HG03575 (cell line): ENCODE data around the gene ARHGAP42.

Source experiments
- ATAC-seq: cut with Tn5 transposase; IDR thresholded peaks from one replicate; pipeline ENCODE4 v1.9.1; 2021; ENCODE audit not compliant: unreplicated experiment, insufficient number of reproducible peaks, low FRiP score; ENCODE audit errors: extremely low read depth

ARHGAP42 gene

DNA sequence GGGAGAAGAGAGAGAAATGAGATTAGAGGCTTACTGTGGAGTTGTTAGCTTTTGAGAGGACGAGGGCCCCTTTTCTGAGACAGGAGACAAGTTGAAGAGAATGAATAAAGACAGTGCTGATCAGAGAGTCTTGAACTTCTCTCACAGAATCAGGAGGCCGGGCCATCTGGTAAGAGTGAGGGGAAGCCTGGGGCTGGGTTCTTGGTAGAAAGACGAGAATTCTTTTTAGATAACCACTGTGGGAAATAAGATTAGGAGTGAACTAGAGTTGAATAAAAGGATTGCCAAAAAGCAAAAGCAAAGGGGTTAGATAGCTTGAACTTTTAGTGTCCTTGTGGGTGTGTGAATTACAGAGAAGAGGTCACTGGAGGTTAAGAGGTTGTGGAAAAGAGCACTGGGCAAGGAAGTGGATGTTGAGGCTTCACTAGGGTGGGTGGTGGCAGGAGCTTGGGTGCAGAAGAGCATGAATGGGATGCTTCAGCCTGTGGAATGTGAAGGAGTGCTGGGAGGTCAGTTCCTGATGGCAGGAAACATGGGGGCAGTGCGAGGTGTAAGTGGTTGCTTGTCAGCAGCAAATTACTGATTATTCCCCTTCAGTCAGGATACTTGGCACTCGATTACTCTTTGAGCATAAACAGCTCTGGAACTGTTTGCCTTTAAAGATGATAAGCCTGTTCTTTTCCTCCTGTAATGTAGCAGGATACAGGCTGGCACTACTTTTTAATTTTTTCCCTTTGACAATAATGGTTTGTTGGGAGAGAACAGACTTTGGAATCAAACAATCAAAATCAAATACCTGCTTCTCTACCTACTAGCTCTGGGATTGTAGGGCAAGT lies 98.3 kb downstream of the ARHGAP42 start:
- no peak for ATAC-seq

DNA sequence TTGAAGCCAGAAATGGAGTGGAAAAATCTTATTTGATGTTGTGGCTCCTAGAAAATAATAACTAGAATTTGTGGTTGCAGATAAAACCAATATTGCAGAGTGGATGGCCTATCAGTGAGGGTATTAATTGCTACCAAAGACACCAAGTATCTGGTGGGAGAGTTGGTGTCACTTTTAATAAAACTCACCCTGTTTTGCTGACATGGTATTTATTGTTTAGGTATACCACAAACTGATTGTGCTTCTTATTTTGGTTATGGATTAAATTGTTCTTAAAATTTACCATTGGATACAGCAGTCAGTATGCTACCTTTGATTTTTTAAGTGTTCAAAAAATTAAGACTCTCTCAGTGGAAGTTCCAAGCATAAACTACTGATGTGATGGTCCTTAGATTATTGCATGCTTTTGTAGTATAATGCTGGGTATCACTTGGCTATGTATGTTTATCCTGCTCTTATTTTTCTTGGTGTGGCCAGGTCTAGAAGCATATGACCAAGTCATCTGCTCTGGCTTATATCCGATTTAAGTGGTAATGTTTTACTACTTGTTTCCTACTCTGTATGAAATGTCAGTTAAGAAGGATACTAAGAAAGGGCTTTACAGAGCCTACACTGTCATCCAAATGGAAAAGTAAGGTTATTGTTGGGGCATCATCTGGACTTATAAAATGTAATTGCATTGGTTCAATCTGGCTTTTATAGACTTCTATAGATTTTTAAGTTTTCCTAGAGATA lies 101.6 kb downstream of the ARHGAP42 start:
- ATAC-seq, result no peak

DNA sequence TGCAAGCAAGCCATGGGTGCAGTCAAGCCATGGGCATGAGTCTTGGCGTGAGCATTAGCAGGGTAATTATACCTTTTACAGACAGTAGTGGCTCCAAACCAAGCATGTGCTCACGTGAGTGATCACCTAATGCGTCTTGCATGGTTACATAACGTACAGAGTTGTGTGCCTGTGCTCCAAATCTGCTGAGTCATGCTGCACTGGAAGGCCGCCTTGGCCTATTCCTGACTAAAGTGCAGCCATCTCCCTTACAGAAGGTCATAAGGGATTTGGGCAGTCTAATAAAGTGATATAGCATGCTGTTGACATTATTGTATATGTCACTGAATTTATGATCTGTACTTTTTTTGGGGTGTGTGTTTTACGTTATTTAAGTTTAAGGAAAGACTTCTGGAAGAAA lies 102.4 kb downstream of the ARHGAP42 start:
- no peak for ATAC-seq

DNA sequence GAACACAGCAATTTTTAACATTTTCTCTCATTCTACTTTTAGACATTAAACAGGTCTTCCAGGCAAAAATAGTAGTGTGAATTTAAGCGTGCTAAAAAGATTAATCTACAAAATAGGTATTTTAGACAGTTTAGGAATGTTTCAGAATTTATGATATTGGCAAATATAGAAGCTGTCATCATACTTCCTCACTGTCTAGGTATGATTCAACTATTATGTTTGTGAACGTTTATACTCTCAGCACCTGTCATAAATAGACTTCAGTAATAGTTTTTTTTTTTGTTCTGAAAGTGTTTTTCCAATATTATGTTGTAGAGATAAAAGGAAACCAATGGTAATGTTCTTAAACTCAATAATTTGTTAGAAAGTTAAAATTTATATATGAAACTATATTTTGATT lies 103.0 kb downstream of the ARHGAP42 start:
- no peak for ATAC-seq

DNA sequence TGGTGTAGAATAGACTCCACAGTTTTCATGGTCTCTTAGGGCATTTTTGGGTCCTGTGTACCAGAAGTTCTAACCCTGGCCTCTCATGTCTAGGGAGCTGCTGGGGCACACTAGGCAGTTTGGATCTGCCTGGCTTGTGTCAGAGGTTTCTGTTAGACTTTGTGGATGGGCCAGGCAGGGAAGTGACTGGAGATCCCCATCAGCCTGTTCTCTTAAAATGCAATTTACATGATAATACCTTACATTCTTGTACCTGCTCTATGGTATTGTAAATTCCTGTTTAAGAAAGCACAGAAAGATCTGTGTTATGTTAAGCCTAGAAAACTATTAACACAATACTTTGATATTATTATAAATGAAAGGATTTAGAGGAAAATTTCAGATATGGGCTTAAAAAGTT lies 104.0 kb downstream of the ARHGAP42 start:
- ATAC-seq, result no peak

DNA sequence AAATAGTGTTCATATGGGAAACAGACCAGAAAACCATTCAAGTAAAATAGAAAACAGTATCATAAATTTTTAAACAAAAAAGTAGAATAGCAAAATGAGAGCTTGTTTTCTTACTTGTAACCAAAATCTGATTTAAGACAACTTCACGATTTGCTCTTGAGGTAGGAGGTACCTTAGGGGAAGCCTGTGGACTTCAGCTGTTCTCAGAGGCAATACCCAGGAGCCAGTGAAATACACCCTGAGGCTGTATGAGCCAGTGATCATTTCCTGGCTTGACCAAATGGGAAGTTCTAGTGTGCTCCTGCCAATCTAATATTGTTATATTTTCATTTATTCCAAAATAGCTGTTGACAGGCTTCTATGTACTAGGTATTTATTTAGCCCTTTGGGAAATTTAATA lies 104.8 kb downstream of the ARHGAP42 start:
- ATAC-seq, result no peak

DNA sequence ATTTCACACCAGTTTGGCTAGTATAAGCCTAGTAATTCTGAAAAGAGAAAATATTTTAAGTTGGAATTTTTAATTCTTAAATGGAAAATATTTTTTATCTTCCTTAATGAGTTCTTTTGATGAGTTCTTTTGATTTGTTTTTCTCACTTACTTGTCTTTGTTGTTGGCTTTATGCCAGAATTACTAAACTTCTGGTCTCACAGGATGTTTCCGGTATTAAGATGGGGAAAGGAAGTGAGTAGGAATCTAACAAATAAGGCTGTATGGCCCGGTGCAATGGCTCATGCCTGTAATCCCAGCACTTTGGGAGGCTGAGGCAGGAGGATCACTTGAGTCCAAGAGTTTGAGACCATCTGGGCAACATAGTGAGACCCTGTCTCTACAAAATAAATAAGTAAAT lies 106.4 kb downstream of the ARHGAP42 start:
- ATAC-seq, result no peak

DNA sequence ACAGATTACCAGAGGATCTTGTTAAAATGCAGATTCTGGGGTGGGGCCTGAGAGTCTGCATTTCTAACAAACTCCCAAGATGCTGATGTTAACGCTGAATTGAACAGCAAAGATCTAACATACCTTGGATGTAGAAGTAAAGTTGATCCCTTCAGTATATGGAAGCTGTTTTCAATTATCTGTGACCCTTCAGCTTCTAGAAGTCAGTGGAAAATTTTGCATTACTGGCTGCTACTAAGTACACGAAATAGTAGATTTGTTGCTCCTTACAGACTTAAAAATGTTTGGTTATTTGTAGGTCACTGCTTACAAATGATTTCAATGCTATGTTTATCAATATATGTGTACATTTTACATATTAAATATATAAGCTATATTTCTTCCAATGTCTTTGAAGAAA lies 107.4 kb downstream of the ARHGAP42 start:
- ATAC-seq, result no peak

DNA sequence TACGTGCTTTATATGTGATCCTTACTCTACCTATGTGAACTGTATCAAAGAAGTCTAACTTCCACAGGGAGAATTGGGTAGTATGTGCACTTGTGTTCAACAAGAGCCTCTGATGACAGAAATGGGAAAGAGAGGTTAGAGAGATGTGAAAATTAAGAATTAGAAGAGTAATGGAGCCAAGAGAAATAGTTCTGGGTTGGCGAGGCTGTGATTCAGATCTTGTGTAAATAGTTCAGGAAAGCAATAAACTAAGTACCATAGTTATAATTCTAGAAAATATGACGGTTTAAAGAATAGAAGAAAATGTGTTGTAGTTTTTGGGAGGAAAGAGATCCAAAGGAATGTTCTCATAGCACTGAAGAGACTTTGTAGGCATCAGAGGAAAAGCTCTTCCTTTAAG lies 112.4 kb downstream of the ARHGAP42 start:
- ATAC-seq, result no peak

DNA sequence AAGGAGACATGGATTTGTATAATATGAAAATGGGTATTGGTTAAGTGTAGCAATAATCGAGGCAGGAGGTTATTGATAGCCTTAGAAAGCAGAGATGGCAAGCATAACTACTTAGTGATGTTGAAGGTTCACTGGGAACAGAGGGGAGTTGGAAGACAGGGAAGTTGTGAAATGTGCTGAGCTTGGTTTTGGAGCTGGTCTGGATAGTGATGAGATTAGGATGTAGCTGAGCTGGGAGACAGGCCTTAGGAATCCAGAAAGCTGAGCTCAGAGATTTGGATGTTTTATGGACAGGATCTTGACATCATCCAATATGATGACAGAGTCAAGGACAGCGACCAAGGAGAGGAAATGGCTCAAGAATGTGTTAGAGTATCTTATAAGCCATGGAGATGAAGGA lies 113.1 kb downstream of the ARHGAP42 start:
- ATAC-seq, result no peak

DNA sequence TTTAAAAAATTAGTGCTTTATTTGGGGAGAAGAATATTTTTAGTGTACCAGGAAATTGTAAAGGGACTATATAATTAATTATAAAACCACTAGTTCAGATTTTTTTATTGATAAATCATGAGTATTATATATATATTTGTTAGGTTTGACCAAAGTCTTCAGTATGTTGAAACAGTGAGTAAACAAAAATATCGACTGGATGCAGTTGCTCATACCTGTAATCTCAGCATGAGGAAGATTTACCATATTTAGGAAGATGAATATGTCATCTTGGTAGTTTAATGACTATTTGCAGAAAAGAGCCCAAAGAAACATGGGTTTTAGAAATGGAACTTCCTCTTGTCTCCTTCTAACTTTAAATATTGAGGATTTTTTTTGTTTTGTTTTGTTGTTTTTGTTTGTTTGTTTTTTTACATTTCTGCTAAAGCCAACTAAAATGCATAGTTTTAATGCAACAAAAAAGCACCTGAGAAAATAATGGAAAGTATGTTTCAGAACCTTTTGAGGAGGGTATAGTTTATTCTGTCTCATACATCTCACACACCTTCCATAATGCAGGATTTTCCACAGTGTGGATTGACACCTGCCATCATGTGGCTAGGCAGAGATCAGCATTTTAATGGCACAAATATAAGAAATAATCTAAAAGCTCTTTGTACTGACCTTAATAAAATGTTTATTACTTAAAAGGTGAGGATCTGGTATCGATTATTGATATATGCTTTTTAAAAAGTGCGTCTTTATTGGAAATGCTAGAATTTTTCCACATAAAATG lies 114.3 kb downstream of the ARHGAP42 start:
- ATAC-seq, result no peak

DNA sequence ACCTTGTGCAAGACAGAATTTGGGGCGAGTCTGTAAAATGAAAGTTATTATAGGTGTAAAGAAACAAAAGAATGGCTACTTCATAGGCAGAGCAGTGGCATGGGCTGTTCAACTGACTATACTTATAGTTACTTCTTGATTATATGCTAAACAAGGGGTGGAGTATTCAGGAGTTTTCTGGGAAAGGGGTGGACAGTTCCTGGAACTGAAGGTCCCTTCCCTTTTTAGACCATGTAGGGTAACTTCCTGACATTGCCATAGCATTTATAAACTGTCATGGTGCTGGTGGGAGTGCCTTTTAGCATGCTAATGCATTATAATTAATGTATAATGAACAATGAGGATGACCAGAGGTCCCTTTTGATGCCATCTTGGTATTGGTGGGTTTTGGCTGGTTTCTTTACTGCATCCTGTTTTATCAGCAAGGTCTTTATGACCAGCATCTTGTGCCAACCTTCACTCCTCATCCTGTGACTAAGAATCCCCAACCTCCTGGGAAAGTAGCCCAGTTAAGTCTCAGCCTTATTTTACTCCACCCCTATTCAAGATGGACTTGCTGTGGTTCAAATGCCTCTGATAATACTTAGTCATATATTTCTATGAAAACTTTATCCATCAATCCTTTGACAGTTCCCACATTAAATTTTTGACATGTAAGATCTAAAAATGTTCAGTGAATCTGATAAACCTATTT lies 118.6 kb downstream of the ARHGAP42 start:
- ATAC-seq, result no peak

DNA sequence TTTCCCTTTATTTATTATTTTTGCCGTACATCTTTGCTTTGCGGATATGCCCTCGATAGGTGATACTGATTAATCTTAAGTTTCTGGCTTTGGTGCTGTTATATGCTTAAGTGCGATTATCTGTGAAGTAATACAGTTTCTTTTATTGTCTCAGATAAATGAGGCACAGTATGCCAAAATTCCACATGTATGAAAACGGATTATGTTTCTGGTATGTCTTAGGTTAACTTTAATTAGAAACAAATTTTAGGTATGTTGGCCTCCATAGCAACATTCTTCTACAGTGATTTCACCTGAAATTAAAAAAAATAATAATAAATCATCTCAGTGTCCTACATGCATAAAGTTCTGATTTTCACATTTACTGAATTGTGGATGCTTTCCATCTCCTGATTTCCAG lies 119.2 kb downstream of the ARHGAP42 start:
- ATAC-seq, result no peak

DNA sequence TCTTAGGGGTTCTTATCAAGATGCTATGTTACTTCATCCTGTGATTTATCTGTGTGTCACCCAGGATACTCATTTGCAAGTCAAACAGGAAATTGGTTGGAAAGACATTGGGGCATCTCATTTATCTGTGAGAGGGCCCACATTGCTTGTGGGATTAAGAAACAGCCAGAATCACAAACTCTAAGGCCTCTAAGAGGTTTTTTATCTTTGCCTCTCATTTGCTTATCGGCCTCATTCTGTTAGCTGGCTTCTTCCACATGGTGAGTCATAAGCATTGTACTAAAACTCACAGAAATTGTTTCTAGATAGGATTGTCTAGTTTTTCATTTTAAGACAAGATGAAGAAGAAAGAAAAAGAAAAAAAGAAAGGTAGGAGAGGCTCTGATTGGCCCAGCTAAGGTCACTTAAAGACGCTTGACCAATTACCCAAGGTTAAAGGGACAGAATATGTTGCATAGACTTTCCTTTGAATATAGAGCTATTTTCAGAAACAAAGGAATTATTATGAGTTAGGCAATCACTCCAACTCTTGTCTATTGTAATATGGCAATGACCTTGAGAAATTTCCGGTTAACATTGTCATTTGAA lies 121.9 kb downstream of the ARHGAP42 start:
- ATAC-seq, result no peak

DNA sequence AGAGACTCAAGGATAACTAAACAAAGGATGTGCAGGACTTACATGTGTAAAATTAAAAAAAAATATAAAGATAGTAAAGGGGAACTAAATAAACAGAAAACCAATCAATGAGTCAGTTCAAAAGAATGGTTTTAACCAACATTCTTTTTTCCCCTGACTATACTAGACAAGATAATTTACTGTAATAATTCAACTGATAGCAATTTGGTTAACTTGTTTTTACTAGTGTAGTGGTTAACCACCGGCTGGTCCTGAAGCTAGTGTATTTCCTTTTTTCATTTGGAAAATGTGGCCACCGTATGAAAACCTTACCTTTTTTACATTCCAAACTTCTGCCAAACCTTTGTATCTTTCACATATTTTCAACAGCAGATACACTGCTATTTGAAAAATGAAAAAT lies 123.1 kb downstream of the ARHGAP42 start:
- no peak for ATAC-seq

DNA sequence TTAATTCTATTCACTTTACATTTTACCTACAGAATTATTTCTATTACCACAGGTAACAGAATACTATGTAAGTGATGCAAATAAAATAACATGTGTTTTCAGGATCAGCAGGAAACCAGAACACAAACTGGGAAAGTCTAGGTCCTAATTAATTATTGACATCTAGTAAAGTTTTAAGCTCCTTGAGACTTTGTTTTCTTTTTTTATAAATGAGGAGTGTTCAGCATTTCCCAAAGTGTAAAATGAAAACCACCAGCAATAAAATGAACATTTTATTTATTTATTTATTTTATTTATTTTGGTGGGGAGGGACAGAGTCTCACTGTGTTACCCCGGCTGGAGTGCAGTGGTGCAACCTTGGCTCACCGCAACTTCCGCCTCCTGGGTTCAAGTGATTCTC lies 123.6 kb downstream of the ARHGAP42 start:
- no peak for ATAC-seq

DNA sequence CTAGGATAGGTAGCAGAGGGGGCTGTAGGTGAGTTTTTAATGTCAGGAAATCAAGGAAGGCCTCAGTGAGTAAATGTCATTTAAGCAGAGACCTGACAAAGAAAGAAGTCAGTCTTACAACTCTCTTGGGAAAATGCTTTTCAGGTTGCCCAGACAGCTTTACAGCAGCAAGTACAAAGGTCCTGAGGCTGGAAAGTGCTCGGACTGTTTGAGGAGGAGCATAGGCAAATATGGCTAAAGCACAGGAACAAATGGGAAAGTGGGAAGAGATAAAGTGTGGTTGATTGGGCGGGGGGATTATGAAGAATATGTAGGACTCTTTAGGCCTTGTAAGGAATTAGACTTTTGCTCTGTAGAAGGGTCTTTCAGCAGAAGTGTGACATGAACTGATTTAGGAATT lies 125.4 kb downstream of the ARHGAP42 start:
- ATAC-seq, result no peak

DNA sequence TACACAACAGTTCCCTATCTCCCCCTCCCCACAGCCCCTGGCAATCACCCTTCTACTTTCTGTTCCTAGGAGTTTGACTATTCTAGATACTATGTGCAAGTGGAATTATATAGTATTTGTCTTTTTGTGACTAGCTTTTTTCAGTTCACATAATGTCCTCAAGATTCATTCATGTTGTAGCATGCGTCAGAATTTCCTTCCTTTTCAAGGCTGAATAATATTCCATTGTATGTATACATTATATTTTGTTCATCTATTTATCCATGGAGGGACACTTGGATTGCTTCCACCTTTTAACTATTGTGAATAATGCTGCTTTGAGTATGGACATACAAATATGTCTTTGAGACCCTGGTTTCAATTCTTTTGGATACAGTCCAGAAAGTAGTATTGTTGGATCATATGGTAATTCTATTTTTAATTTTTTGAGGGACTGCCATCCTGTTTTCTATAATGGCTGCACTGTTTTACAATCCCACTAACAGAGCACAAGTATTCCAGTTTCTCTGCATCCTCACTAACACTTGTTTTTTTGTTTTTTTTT lies 128.8 kb downstream of the ARHGAP42 start:
- no peak for ATAC-seq

DNA sequence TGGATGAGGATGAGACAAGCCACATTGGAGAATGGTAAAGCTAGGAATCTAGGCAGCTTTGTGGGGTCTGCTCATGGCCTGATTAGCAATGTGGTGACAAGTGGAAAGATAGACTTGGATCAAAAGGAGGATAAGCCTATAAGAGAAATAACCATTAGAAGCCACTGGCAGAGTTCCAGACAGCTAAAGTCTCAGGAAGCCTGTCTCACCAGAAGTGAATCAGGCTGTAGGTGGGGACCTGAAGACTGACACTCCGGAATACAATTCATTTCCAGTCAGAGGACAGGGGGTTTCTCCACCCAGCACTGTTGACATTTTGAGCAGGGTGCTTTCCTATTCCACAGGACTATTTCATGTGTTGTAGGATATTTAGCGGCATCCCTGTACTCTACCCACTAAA lies 129.7 kb downstream of the ARHGAP42 start:
- no peak for ATAC-seq
